22Rv1 (cell line): ENCODE results near the gene SCLT1.

Experiments
- H3K27ac ChIP-seq: fragments of 450-650 bp; 2 replicates; pipeline ENCODE4 v1.5.1; 2017
- ZFX ChIP-seq: fragments of 450-650 bp; IDR thresholded peaks from 2 replicates; pipeline ENCODE4 v1.6.1; 2017; ENCODE audit warnings: antibody characterized with exemption, borderline replicate concordance
- TF ChIP-seq, protein P1 (sequence below): fragments of 450-650 bp; IDR thresholded peaks from 2 replicates; pipeline ENCODE4 v1.5.1; 2017; ENCODE audit warnings: mild to moderate bottlenecking

The SCLT1 gene

GRCh38 chr4:128907981-128908380 lies 185.4 kb downstream of the SCLT1 start:
- no peak overlapping the region for H3K27ac ChIP-seq
- no peak for TF ChIP-seq ZFX
- TF ChIP-seq, protein P1, sequence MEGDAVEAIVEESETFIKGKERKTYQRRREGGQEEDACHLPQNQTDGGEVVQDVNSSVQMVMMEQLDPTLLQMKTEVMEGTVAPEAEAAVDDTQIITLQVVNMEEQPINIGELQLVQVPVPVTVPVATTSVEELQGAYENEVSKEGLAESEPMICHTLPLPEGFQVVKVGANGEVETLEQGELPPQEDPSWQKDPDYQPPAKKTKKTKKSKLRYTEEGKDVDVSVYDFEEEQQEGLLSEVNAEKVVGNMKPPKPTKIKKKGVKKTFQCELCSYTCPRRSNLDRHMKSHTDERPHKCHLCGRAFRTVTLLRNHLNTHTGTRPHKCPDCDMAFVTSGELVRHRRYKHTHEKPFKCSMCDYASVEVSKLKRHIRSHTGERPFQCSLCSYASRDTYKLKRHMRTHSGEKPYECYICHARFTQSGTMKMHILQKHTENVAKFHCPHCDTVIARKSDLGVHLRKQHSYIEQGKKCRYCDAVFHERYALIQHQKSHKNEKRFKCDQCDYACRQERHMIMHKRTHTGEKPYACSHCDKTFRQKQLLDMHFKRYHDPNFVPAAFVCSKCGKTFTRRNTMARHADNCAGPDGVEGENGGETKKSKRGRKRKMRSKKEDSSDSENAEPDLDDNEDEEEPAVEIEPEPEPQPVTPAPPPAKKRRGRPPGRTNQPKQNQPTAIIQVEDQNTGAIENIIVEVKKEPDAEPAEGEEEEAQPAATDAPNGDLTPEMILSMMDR = no peak

DNA sequence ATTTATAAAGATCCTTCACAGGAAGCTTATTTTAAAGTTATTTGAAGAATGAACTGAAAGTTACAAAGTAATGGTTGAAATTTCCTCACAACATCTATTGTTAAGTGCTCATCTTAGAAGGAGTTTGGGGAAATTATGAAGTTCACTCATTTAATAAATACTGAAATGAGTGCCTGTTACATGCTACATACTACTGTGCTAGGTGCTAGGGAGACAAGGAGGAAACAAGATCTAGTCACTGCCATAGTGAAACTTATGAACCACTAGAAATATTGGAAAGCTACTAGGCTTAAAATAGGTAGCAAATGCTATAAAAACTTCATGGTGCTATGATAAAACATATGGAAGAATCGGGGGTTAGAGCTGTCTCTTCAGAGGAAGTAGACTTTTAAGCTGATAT lies 186.8 kb downstream of the SCLT1 start:
- no peak for TF ChIP-seq ZFX
- TF ChIP-seq, protein P1 = no peak
- no peak overlapping the region for H3K27ac ChIP-seq

DNA sequence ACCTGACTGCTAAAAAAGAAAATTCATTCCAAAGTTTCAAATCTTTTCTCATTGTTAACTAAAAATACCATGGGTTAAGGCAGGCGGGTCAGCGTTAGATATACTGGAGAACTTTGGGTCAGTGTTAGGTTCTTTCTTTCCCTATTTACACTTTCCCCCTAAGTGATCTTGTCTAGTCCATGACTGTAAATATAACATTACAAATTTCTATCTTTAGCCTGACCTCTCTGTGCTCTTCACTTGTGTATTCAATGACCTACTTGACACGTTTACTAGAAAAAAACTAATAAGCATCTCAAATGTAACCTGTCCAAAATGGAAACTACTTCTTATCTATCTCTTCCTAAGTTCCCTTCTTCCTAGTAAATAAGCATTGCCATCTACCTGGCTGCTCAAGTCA lies 188.5 kb downstream of the SCLT1 start:
- H3K27ac ChIP-seq = no peak overlapping the region
- TF ChIP-seq, protein P1 = no peak
- no peak for TF ChIP-seq ZFX

- no peak overlapping the region for H3K27ac ChIP-seq
- TF ChIP-seq ZFX = no peak
These were observed 212.7 kb downstream of the SCLT1 start for GRCh38 chr4:128880662-128881061.

DNA sequence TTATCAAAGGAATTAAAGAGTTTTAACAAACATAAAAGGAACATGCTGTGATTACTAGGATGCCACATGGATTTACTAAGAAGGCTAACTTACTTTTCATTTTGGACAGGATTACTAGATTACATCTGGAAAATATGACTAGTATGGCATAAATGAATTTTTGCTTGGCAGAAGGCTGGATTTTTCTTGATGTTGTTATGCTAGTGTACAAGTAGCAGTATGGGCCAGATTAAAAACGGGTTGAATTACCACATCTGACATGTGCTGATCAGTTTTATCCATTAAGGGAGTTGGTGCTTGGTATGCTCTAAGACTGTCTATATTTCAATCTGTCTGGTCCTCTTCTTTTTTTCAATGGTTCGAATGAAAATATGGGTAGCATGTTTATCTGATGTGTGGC lies 213.4 kb downstream of the SCLT1 start:
- TF ChIP-seq, protein P1 = no peak
- TF ChIP-seq ZFX = no peak
- H3K27ac ChIP-seq = no peak overlapping the region

DNA sequence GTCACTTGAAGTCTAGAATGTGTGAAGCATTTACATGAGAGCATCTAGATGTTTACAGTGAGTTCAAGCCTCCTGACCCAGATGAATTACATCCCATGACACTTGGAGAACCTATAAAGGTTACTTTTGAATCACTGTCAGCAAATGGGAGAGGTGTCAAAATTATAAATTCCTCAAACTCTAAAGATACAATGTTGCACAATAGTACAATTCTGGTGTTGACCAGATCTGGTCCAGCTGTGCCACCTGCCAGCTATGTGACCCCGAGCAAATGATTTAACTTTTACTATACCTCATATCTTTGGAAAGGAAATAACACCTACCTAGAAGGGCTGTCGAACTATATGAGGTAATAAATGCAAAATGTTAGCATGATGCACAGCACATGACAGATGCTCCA lies 214.1 kb downstream of the SCLT1 start:
- no peak overlapping the region for H3K27ac ChIP-seq
- TF ChIP-seq ZFX = no peak
- TF ChIP-seq, protein P1 = no peak

DNA sequence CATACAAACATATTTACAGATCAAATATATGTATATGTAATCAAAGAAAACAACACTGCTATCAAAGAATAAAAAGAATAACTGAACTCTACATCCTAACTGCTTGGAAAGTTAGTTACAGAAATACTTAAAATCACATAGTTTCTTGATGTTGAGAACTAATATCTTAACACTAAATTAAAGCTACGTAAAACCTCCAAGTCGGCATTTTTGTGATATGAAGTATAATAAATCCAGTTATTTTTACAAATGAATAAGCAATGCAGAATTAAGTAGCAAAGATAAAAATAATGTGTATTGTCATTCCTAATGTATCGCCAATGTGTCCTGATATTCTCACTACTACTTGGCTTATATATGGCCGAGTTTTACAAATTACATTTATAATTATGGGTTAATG lies 215.4 kb downstream of the SCLT1 start:
- no peak overlapping the region for H3K27ac ChIP-seq

DNA sequence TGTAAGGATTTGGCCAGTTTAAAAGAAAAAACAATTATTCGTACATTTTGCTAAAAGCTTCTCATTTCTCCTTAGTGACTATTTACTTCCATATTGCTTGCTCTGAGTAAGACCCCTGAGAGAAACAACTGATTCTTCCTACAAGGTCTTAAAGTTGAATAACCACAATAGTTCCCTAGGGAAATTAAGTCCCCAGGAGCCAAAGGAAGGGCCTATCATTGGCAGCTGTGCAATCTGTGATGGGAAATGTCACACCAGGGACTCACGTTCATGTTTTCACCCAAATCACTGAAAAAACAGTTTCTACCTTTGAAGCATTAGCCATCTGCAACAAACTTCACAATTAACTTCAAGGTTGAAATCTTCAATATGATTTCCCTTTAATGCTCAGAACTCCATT lies 217.1 kb downstream of the SCLT1 start:
- no peak overlapping the region for H3K27ac ChIP-seq
- TF ChIP-seq, protein P1 = no peak
- TF ChIP-seq ZFX = no peak

More for the DNA sequence above, 215.4 kb downstream of the SCLT1 start:
- TF ChIP-seq, protein P1 = no peak
- TF ChIP-seq ZFX = no peak
